Glutamatergic neuron (in vitro differentiated cells): Measurements from ENCODE around the gene HTRA3. TPM values are rescaled to one million over a fixed set of nuclear protein-coding genes. Genes with fewer than 3 reads are reported as not detected.

Experiments
- DNase-seq: peaks from one replicate; pipeline ENCODE4 v3.0.0; 2022
- H3K27ac Mint-ChIP-seq: one replicate; pipeline ENCODE4 v1.8.0; 2020; ENCODE audit warnings: mild to moderate bottlenecking, mixed read lengths, inconsistent platforms; ENCODE audit not compliant: unreplicated experiment
- H3K27me3 Mint-ChIP-seq: one replicate; pipeline ENCODE4 v1.8.0; 2020; ENCODE audit warnings: mild to moderate bottlenecking, moderate library complexity, mixed read lengths, inconsistent platforms; ENCODE audit not compliant: unreplicated experiment
- H3K36me3 Mint-ChIP-seq: one replicate; pipeline ENCODE4 v1.8.0; 2020; ENCODE audit warnings: mild to moderate bottlenecking, mixed read lengths, inconsistent platforms; ENCODE audit not compliant: unreplicated experiment
- H3K4me1 Mint-ChIP-seq: one replicate; pipeline ENCODE4 v1.8.0; 2020; ENCODE audit warnings: mild to moderate bottlenecking, low read depth, mixed read lengths, inconsistent platforms; ENCODE audit not compliant: unreplicated experiment
- H3K4me3 Mint-ChIP-seq: one replicate; pipeline ENCODE4 v1.8.0; 2020; ENCODE audit warnings: mild to moderate bottlenecking, mixed read lengths, inconsistent platforms; ENCODE audit not compliant: unreplicated experiment
- H3K9me3 Mint-ChIP-seq: one replicate; pipeline ENCODE4 v1.8.0; 2020; ENCODE audit warnings: mild to moderate bottlenecking, moderate library complexity, mixed read lengths, inconsistent platforms; ENCODE audit not compliant: unreplicated experiment
- CTCF ChIP-seq: fragments of 200-600 bp; sonication (generic); IDR thresholded peaks from one replicate; pipeline ENCODE4 v1.5.0; 2021; ENCODE audit not compliant: partially characterized antibody, unreplicated experiment
- total RNA-seq: library from RNA; stranded (reverse); fragmentation: NEBNext Ultra II Directional; extraction: Animal tissue kit (Norgen Biotek cat#: 25700); gene quantifications from one replicate; pipeline ENCODE4 v1.2.1, GENCODE V29; 2021; ENCODE audit not compliant: unreplicated experiment

Gene HTRA3
- total RNA-seq, 1 donor from 2014 or later: 0.64 TPM

DNA sequence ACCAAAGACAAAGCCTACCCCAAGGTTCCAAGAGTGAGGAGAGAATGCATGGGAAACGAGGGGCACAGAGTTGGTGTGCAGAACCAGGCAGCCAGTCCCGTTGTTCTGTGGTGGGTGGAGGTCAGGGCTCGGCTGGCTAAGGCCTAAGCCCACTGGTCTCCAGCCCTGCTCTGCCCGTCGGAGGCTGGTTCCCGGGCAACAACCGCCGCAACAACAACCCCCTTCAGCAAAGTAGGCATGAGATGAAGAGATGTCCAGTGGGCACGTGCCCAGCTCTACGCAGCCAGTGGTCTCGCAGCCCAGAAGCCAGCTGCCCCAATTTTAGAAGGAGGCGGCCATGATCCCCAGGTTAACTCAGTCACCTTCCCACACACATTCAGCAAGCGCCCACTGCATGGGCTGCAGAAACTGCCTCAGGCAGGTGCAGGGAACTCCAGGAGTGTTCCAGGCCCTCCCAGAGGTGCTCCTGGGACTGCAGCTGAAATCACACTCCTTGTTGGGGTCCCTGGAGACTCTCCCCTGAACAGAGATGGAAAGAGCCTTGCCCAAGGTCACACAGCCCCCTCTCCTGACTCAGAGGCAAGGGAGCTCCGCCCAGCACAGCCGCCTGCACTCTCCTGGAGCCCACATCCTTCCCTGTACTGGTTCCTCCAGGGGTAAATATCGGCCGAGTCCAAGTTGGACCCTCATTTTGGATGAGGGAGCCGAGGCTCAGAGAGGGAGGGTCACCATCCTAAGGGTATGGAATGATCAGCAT, 25.4 kb upstream of the HTRA3 start:
- H3K27me3 Mint-ChIP-seq: peaks cover 3% of the 10 kb centered on the region
- H3K4me1 Mint-ChIP-seq: no peaks in the 10 kb centered on the region
- TF ChIP-seq CTCF: no peak
- H3K9me3 Mint-ChIP-seq: no peaks in the 10 kb centered on the region
- H3K36me3 Mint-ChIP-seq: no peaks in the 10 kb centered on the region
- H3K4me3 Mint-ChIP-seq: no peak overlapping the region
- H3K27ac Mint-ChIP-seq: no peak overlapping the region
- no peak for DNase-seq

DNA sequence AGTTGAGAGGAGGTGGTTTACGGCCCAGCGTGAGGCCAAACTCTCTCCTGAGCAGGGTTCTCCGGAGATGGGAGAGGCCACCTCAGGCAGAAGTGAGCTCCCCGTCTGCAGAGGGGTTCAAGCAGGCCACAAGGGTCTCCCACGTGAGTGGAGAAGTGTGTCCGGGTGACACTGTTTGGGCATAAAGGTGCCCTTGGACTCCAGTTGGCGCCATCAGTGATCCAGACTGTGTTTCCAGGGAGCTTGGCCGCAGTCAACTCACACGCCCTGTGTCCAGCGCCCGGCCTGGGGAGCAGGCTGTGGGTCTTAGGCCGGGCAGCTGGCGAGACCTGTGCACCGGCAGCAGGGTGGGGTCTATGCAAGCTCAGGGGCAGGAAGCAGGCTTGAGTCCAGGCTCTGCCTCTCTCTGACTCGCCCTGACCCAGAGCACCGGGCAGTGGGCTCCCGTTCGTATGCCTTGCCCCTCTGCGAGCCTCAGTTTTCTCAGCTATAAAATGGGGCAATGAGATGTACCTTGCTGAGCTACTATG, 24.6 kb upstream of the HTRA3 start:
- H3K9me3 Mint-ChIP-seq: peaks cover 1% of the 10 kb centered on the region
- no peaks in the 10 kb centered on the region for H3K36me3 Mint-ChIP-seq

DNA sequence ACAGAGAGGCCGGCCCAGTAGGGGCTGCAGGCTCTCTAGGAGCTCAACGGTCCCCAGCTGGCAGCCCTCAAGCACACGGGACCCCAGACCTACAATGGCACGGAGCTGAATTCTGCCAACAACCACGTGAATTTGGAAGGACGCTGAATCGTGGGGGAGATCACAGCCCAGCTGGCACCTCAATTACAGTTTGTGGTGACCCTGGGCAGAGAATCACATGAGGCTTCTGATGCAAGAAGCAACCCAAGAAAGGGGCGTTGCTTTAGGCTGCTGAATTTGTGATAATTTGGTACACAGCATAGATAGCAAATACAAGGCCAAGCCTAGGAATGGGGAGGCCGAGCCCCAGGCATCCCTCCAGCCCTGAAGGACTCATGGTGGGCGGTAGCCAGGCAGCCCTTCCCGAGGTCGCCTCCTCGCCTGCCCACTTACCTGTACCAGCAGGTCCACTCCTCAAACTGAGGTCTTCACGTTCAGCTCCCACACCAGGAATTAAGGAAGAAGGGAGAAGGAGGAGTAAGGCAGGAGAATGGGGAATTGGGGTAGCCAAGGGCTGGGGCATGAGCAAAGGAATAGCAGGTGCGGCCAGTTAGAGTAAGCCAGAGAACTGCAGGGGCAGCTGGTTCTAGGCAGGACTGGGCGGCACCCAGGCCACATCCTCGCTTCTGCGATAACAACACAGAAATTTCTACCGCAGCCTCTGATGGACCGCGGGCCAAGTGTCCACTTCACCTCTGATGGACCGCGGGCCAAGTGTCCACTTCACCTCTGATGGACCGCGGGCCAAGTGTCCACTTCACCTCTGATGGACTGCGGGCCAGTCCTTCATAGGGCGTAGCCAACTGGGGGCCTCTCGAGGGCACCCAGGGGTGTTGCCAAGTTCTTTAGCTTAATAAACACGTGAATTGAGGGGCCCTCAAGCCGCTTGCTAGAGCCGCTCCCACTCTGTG, 23.4 kb upstream of the HTRA3 start:
- H3K27me3 Mint-ChIP-seq: peaks cover 6% of the 10 kb centered on the region
- H3K27ac Mint-ChIP-seq: no peak overlapping the region
- H3K36me3 Mint-ChIP-seq: no peaks in the 10 kb centered on the region
- H3K4me3 Mint-ChIP-seq: no peak overlapping the region
- TF ChIP-seq CTCF: no peak
- peaks cover 2% of the 10 kb centered on the region for H3K9me3 Mint-ChIP-seq
- peaks cover under 1% of the 10 kb centered on the region for H3K4me1 Mint-ChIP-seq
- no peak for DNase-seq

More for the DNA sequence above, 24.6 kb upstream of the HTRA3 start:
- Mint-ChIP-seq H3K27ac (no peak overlapping the region), H3K27me3 (peaks cover 5% of the 10 kb centered on the region), H3K4me3 (no peak overlapping the region), H3K4me1 (no peaks in the 10 kb centered on the region)
- DNase-seq: no peak
- no peak for TF ChIP-seq CTCF

DNA sequence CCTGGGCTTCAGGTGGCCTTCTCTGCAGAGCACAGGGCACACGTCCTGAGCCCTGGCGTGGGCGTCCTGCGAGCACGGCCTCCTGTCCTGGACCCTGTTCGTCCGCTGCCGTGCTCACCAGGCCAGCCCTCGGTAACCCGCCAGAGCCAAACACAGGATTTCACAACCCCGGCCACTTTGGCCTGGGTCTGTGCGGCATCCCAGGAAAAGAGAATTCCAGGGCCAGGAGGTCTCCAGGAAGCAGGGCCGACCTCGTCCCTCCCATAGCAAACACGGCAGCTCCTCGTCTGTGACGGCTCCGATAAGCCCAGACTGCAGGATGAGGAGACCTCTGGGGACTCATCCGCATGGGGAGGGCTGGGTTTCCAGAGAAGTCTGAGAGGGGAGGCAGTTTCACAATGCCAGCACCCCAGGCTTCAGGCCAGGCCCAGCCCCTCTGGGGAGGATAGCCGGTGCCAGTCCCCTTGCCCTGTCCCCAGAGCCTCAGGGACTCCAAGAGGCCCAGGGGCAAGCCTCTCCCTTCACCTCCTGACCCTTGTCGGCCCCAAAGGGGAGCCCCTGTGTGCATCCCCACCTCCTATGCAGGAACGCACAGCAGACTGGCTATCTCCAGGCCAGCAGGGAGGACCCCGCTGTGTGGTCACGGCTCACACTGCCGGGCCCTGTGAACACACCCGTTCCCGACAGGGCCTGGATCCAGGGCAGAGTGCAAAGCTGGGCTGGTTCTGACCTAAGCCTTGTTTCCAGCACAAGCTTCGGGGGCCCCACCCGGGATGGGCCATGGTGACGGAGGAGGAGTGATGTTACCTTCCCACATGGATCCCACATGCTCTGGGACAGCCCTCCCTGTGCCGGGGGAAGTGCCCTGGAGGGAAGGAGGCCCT, 22.3 kb upstream of the HTRA3 start:
- Mint-ChIP-seq H3K9me3 (peaks cover 2% of the 10 kb centered on the region), H3K4me1 (peaks cover 2% of the 10 kb centered on the region), H3K27ac (no peak overlapping the region), H3K27me3 (peaks cover 4% of the 10 kb centered on the region), H3K4me3 (no peak overlapping the region), H3K36me3 (no peaks in the 10 kb centered on the region)
- DNase-seq: no peak
- no peak for TF ChIP-seq CTCF
